HEK293 (cell line): ENCODE data around the gene CRABP2.

Experiments used
- BCL11A ChIP-seq: fragments of 450-650 bp; formaldehyde crosslinking; IDR thresholded peaks from 2 replicates; pipeline ENCODE4 v1.5.1; 2016; ENCODE audit warnings: low read depth, missing biosample characterization, missing genetic modification characterization
- GLIS2 ChIP-seq: fragments of 450-650 bp; formaldehyde crosslinking; IDR thresholded peaks from 2 replicates; pipeline ENCODE4 v1.5.1; 2016; ENCODE audit warnings: missing biosample characterization, missing genetic modification characterization
- HIC1 ChIP-seq: fragments of 450-650 bp; formaldehyde crosslinking; IDR thresholded peaks from 2 replicates; pipeline ENCODE4 v1.5.1; 2016; ENCODE audit warnings: missing biosample characterization, missing genetic modification characterization
- KLF10 ChIP-seq: fragments of 450-650 bp; IDR thresholded peaks from 2 replicates; pipeline ENCODE4 v1.5.1; 2018; ENCODE audit warnings: missing biosample characterization, mild to moderate bottlenecking, missing genetic modification characterization
- PRDM4 ChIP-seq: fragments of 450-650 bp; formaldehyde crosslinking; IDR thresholded peaks from 2 replicates; pipeline ENCODE4 v1.5.1; 2017; ENCODE audit warnings: missing biosample characterization, missing genetic modification characterization
- SP2 ChIP-seq: fragments of 450-650 bp; formaldehyde crosslinking; IDR thresholded peaks from 2 replicates; pipeline ENCODE4 v1.5.1; 2016; ENCODE audit warnings: missing biosample characterization, missing genetic modification characterization
- ZBTB20 ChIP-seq: fragments of 450-650 bp; formaldehyde crosslinking; IDR thresholded peaks from 2 replicates; pipeline ENCODE4 v1.5.1; 2016; ENCODE audit warnings: missing biosample characterization, missing genetic modification characterization
- ZBTB7A ChIP-seq: fragments of 450-650 bp; formaldehyde crosslinking; IDR thresholded peaks from 2 replicates; pipeline ENCODE4 v1.5.1; 2016; ENCODE audit warnings: low read depth, missing biosample characterization, missing genetic modification characterization
- ZFP37 ChIP-seq: fragments of 450-650 bp; formaldehyde crosslinking; IDR thresholded peaks from 2 replicates; pipeline ENCODE4 v1.5.1; 2016; ENCODE audit warnings: missing biosample characterization, missing genetic modification characterization
- ZNF140 ChIP-seq: fragments of 450-650 bp; formaldehyde crosslinking; IDR thresholded peaks from 2 replicates; pipeline ENCODE4 v1.5.1; 2016; ENCODE audit warnings: missing biosample characterization, missing genetic modification characterization
- ZNF148 ChIP-seq: fragments of 450-650 bp; formaldehyde crosslinking; IDR thresholded peaks from 2 replicates; pipeline ENCODE4 v1.5.0; 2017; ENCODE audit warnings: missing biosample characterization, missing genetic modification characterization, borderline replicate concordance
- ZNF223 ChIP-seq: fragments of 450-650 bp; formaldehyde crosslinking; IDR thresholded peaks from 2 replicates; pipeline ENCODE4 v1.5.1; 2016; ENCODE audit warnings: missing biosample characterization, missing genetic modification characterization
- ZNF26 ChIP-seq: fragments of 450-650 bp; formaldehyde crosslinking; IDR thresholded peaks from 2 replicates; pipeline ENCODE4 v1.5.1; 2016; ENCODE audit warnings: missing biosample characterization, missing genetic modification characterization
- ZNF302 ChIP-seq: fragments of 450-650 bp; formaldehyde crosslinking; IDR thresholded peaks from 2 replicates; pipeline ENCODE4 v1.5.1; 2016; ENCODE audit warnings: missing biosample characterization, missing genetic modification characterization, low read depth
- ZNF335 ChIP-seq: fragments of 450-650 bp; formaldehyde crosslinking; conservative IDR thresholded peaks from 2 replicates; pipeline ENCODE4 v1.5.1; 2016; ENCODE audit warnings: missing biosample characterization, missing genetic modification characterization
- ZNF391 ChIP-seq: fragments of 450-650 bp; formaldehyde crosslinking; IDR thresholded peaks from 2 replicates; pipeline ENCODE4 v1.5.1; 2016; ENCODE audit warnings: low read depth, missing biosample characterization, missing genetic modification characterization, borderline replicate concordance
- ZNF394 ChIP-seq: fragments of 450-650 bp; formaldehyde crosslinking; IDR thresholded peaks from 2 replicates; pipeline ENCODE4 v1.5.1; 2016; ENCODE audit warnings: missing biosample characterization, missing genetic modification characterization, mild to moderate bottlenecking, moderate library complexity, borderline replicate concordance
- ZNF398 ChIP-seq: fragments of 450-650 bp; formaldehyde crosslinking; IDR thresholded peaks from 2 replicates; pipeline ENCODE4 v1.5.1; 2017; ENCODE audit warnings: missing biosample characterization, missing genetic modification characterization
- ZNF423 ChIP-seq: fragments of 450-650 bp; formaldehyde crosslinking; IDR thresholded peaks from 2 replicates; pipeline ENCODE4 v1.5.1; 2016; ENCODE audit warnings: missing biosample characterization, missing genetic modification characterization
- ZNF48 ChIP-seq: fragments of 450-650 bp; formaldehyde crosslinking; IDR thresholded peaks from 2 replicates; pipeline ENCODE4 v1.5.1; 2016; ENCODE audit warnings: missing biosample characterization, missing genetic modification characterization
- ZNF580 ChIP-seq: fragments of 450-650 bp; formaldehyde crosslinking; IDR thresholded peaks from 2 replicates; pipeline ENCODE4 v1.5.1; 2016; ENCODE audit warnings: missing biosample characterization, missing genetic modification characterization
- ZNF596 ChIP-seq: fragments of 450-650 bp; IDR thresholded peaks from 2 replicates; pipeline ENCODE4 v1.5.0; 2018; ENCODE audit warnings: missing biosample characterization, mild to moderate bottlenecking, missing genetic modification characterization, moderate library complexity
- ZNF660 ChIP-seq: fragments of 450-650 bp; IDR thresholded peaks from 2 replicates; pipeline ENCODE4 v1.5.1; 2018; ENCODE audit warnings: missing biosample characterization, mild to moderate bottlenecking, missing genetic modification characterization
- ZNF777 ChIP-seq: fragments of 450-650 bp; formaldehyde crosslinking; IDR thresholded peaks from 2 replicates; pipeline ENCODE4 v1.5.1; 2017; ENCODE audit warnings: missing biosample characterization, missing genetic modification characterization, borderline replicate concordance
- ZNF785 ChIP-seq: fragments of 450-650 bp; formaldehyde crosslinking; IDR thresholded peaks from 2 replicates; pipeline ENCODE4 v1.5.1; 2016; ENCODE audit warnings: missing biosample characterization, missing genetic modification characterization
- ZNF791 ChIP-seq: fragments of 450-650 bp; formaldehyde crosslinking; IDR thresholded peaks from 2 replicates; pipeline ENCODE4 v1.5.1; 2016; ENCODE audit warnings: missing biosample characterization, missing genetic modification characterization
- ZSCAN5A ChIP-seq: fragments of 450-650 bp; formaldehyde crosslinking; IDR thresholded peaks from 2 replicates; pipeline ENCODE4 v1.5.1; 2016; ENCODE audit warnings: missing biosample characterization, missing genetic modification characterization

CRABP2 gene

GRCh38 chr1:156751757-156752481, 46.5 kb upstream of the CRABP2 start (continued):
- TF ChIP-seq HIC1 (tag by site-specific recombination) (peak; percentile 93), ZNF391 (tag by site-specific recombination) (0 out of 2 replicates have a peak, but pooled peaks have one; percentile 53), ZNF398 (peak; percentile 90), ZNF48 (tag by site-specific recombination) (no peak), ZNF26 (no peak), GLIS2 (tag by site-specific recombination) (peak; percentile 75), ZFP37 (tag by site-specific recombination) (no peak), ZNF596 (tag by site-specific recombination) (no peak), ZNF660 (tag by site-specific recombination) (peak; percentile 89), ZNF148 (tag by site-specific recombination) (no peak), ZNF791 (tag by site-specific recombination) (no peak), ZNF140 (no peak), ZNF777 (tag by site-specific recombination) (peak; percentile 88; the same call in 1 of the 2 replicates), ZSCAN5A (tag by site-specific recombination) (peak; percentile 70; the same call in 1 of the 2 replicates), ZNF580 (tag by site-specific recombination) (peak; percentile 46), SP2 (tag by site-specific recombination) (peak; percentile 83), ZNF785 (tag by site-specific recombination) (0 out of 2 replicates have a peak, but pooled peaks have one; percentile 31), ZNF302 (tag by site-specific recombination) (no peak), ZNF335 (tag by site-specific recombination) (peak; percentile 98), ZBTB20 (tag by site-specific recombination) (peak; percentile 82), ZNF223 (no peak), ZNF423 (tag by site-specific recombination) (peak; percentile 78; the same call in 1 of the 2 replicates), ZBTB7A (peak; percentile 38; the same call in 1 of the 2 replicates), KLF10 (peak; percentile 63; the same call in 1 of the 2 replicates), BCL11A (tag by site-specific recombination) (no peak), PRDM4 (peak; percentile 31; the same call in 1 of the 2 replicates), ZNF394 (tag by site-specific recombination) (peak; percentile 44; the same call in 1 of the 2 replicates)
